Germinal center (tissue), 1 donor: ENCODE data around the gene OR6P1.

Experiments
- DNase-seq: peaks from one replicate; pipeline ENCODE4 v3.0.0; 2012; ENCODE audit warnings: mixed read lengths, low spot score

OR6P1 gene

GRCh38 chr1:158516966-158517365, 53.4 kb downstream of the OR6P1 start:
- no peak for DNase-seq
